Trophoblast cell (in vitro differentiated cells and primary cell): ENCODE data around the gene SLC22A23.

Source experiments
- DNase-seq, 2 donors: peaks; one replicate each; pipeline ENCODE4 v3.0.0-alpha.2; 2016
- H2AFZ ChIP-seq: 2 replicates; pipeline ENCODE4 v1.6.1; 2013; ENCODE audit warnings: low read length, moderate library complexity, mild to moderate bottlenecking; ENCODE audit not compliant: insufficient read depth, poor library complexity
- H2AK5ac ChIP-seq: 2 replicates; pipeline ENCODE4 v1.6.1; 2013; ENCODE audit warnings: mild to moderate bottlenecking, low read length
- H2BK120ac ChIP-seq: 2 replicates; pipeline ENCODE4 v1.6.1; 2013; ENCODE audit warnings: low read length, mild to moderate bottlenecking, moderate library complexity; ENCODE audit not compliant: insufficient read depth, poor library complexity
- H2BK12ac ChIP-seq: 2 replicates; pipeline ENCODE4 v1.6.1; 2013; ENCODE audit warnings: mild to moderate bottlenecking, low read length, moderate library complexity
- H2BK5ac ChIP-seq: 2 replicates; pipeline ENCODE4 v1.6.1; 2013; ENCODE audit warnings: low read length, low read depth, moderate library complexity, mild to moderate bottlenecking; ENCODE audit not compliant: poor library complexity
- H3K14ac ChIP-seq: 2 replicates; pipeline ENCODE4 v1.6.1; 2013; ENCODE audit warnings: mild to moderate bottlenecking, low read length
- H3K18ac ChIP-seq: 2 replicates; pipeline ENCODE4 v1.6.1; 2013; ENCODE audit warnings: mild to moderate bottlenecking, low read length
- H3K23ac ChIP-seq: 2 replicates; pipeline ENCODE4 v1.6.1; 2013; ENCODE audit warnings: low read length
- H3K27ac ChIP-seq: 2 replicates; pipeline ENCODE4 v1.5.1; 2013; ENCODE audit warnings: low read depth, mild to moderate bottlenecking, inconsistent platforms, low read length, moderate library complexity
- H3K27me3 ChIP-seq: 2 replicates; pipeline ENCODE4 v1.6.1; 2013; ENCODE audit warnings: inconsistent platforms, mild to moderate bottlenecking, low read length, moderate library complexity; ENCODE audit not compliant: insufficient read depth
- H3K36me3 ChIP-seq, 2 experiments: 1 replicate in 1 of 2; 2 replicates in 1 of 2; pipeline ENCODE4 v1.6.1; 2013; ENCODE audit warnings: low read length in 2 of 2, mild to moderate bottlenecking in 2 of 2, moderate library complexity in 1 of 2; ENCODE audit not compliant: insufficient read depth in 2 of 2, control insufficient read depth in 1 of 2
- H3K4ac ChIP-seq: 2 replicates; pipeline ENCODE4 v1.6.1; 2013; ENCODE audit warnings: low read depth, mild to moderate bottlenecking, low read length, moderate library complexity
- H3K4me1 ChIP-seq, 2 experiments: 1 replicate in 1 of 2; 2 replicates in 1 of 2; pipeline ENCODE4 v1.6.1; 2013; ENCODE audit warnings: low read length in 2 of 2, mild to moderate bottlenecking in 2 of 2, moderate library complexity in 1 of 2; ENCODE audit not compliant: insufficient read depth in 2 of 2, control insufficient read depth in 1 of 2
- H3K4me2 ChIP-seq: 2 replicates; pipeline ENCODE4 v1.6.1; 2013; ENCODE audit warnings: inconsistent platforms, mild to moderate bottlenecking, low read length, moderate library complexity
- H3K4me3 ChIP-seq: 2 replicates; pipeline ENCODE4 v1.5.1; 2013; ENCODE audit warnings: mild to moderate bottlenecking, low read depth, low read length, inconsistent platforms
- H3K79me1 ChIP-seq: one replicate; pipeline ENCODE4 v1.6.1; 2013; ENCODE audit warnings: low read length
- H3K79me2 ChIP-seq: 2 replicates; pipeline ENCODE4 v1.6.1; 2013; ENCODE audit warnings: low read length, mild to moderate bottlenecking; ENCODE audit not compliant: control insufficient read depth, insufficient read depth, poor library complexity
- H3K9ac ChIP-seq: 2 replicates; pipeline ENCODE4 v1.6.1; 2013; ENCODE audit warnings: mild to moderate bottlenecking, low read length
- H3K9me3 ChIP-seq: 2 replicates; pipeline ENCODE4 v1.6.1; 2013; ENCODE audit warnings: low read depth, mild to moderate bottlenecking, control low read depth, inconsistent platforms, low read length; ENCODE audit not compliant: insufficient read depth
- H4K12ac ChIP-seq: 2 replicates; pipeline ENCODE4 v1.6.1; 2013; ENCODE audit warnings: low read depth, mild to moderate bottlenecking, low read length, moderate library complexity
- H4K8ac ChIP-seq: 2 replicates; pipeline ENCODE4 v1.6.1; 2013; ENCODE audit warnings: low read depth, mild to moderate bottlenecking, low read length, moderate library complexity
- H4K91ac ChIP-seq: one replicate; pipeline ENCODE4 v1.6.1; 2013; ENCODE audit warnings: low read depth, mild to moderate bottlenecking, low read length, moderate library complexity
- WGBS: extraction: QIAGEN DNeasy Blood & Tissue Kit; methylation state at CpG from one replicate; pipeline ENCODE4 v1.1.7; 2013; ENCODE audit warnings: missing lambda C conversion rate; ENCODE audit not compliant: insufficient read length, insufficient coverage; ENCODE audit errors: extremely low coverage; 5-methylcytosine and 5-hydroxymethylcytosine counted together

Gene SLC22A23

DNA sequence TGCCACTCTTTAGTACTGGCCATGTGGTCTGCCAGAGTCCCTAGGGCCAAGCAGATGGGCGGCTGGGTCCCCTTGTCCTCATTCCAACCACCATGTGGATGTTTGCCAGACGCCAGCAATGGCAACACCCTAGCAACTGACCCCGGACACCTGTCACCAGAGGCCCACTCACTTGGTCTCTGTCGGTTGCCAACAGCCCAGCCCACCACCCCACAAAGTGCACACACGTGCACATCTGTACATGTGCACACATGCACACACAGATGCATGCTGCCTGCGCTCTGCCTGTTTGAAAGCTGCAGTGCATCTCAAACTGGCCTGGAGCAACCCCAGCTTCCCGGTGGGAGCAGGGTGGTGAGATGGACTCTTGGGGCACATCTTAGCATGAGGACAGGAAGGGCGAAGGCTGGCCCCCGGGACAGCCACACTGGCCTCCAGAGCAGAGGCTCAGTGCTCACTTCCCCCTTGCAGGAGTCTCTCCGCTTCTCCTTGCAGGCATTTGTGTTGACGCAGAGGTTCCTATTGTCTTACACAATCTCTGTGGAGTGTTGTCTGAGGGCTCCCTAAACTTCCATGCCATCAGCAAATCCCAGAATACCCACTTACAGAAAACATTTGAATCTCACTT is 144.1 kb downstream of the SLC22A23 start:
- H4K8ac ChIP-seq = no peak overlapping the region
- no peak overlapping the region for H3K9ac ChIP-seq
- no peak overlapping the region for H4K91ac ChIP-seq
- no CpG with 5 or more reads among the region's 11 CpGs for WGBS
- no peak overlapping the region for H4K12ac ChIP-seq
- H3K79me1 ChIP-seq = no peaks in the 10 kb centered on the region
- no peaks in the 10 kb centered on the region for H3K79me2 ChIP-seq
- peak in 1 of 2 donors; percentile 2 for DNase-seq
- H3K4me1 ChIP-seq = no peaks in the 10 kb centered on the region
- H2BK5ac ChIP-seq = no peak overlapping the region
- no peaks in the 10 kb centered on the region for H3K27me3 ChIP-seq
- no peak overlapping the region for H3K23ac ChIP-seq
- no peak overlapping the region for H2AFZ ChIP-seq
- no peak overlapping the region for H3K14ac ChIP-seq
- peaks cover 0 to 6% of the 10 kb centered on the region in 2 experiments for H3K36me3 ChIP-seq
- no peaks in the 10 kb centered on the region for H3K9me3 ChIP-seq
- H3K4me2 ChIP-seq = no peak overlapping the region
- no peak overlapping the region for H2AK5ac ChIP-seq
- peak overlapping the region; percentile 10 for H3K4me3 ChIP-seq
- no peak overlapping the region for H2BK120ac ChIP-seq
- H3K27ac ChIP-seq = no peak overlapping the region
- H2BK12ac ChIP-seq = no peak overlapping the region
- H3K4ac ChIP-seq = no peak overlapping the region
- no peak overlapping the region for H3K18ac ChIP-seq

GRCh38 chr6:3311826-3312225 is 145.0 kb downstream of the SLC22A23 start:
- no peak overlapping the region for H2BK12ac ChIP-seq
- no peak overlapping the region for H3K9ac ChIP-seq
- H3K18ac ChIP-seq = no peak overlapping the region
- no peak overlapping the region for H3K4me3 ChIP-seq
- H4K91ac ChIP-seq = no peak overlapping the region
- no peak overlapping the region for H2BK120ac ChIP-seq
- H4K12ac ChIP-seq = no peak overlapping the region
- H2BK5ac ChIP-seq = no peak overlapping the region
- H3K27me3 ChIP-seq = no peaks in the 10 kb centered on the region
- no peaks in the 10 kb centered on the region for H3K4me1 ChIP-seq
- H3K4me2 ChIP-seq = no peak overlapping the region
- H3K9me3 ChIP-seq = no peaks in the 10 kb centered on the region
- peak in 1 of 2 donors; percentile 15 for DNase-seq
- no peak overlapping the region for H4K8ac ChIP-seq
- no peak overlapping the region for H2AFZ ChIP-seq
- H3K4ac ChIP-seq = no peak overlapping the region
- H3K27ac ChIP-seq = no peak overlapping the region
- H3K14ac ChIP-seq = no peak overlapping the region
- H2AK5ac ChIP-seq = no peak overlapping the region
- no peaks in the 10 kb centered on the region for H3K79me1 ChIP-seq
- no peaks in the 10 kb centered on the region for H3K79me2 ChIP-seq
- H3K23ac ChIP-seq = no peak overlapping the region
- no CpG with 5 or more reads among the region's 6 CpGs for WGBS
- peaks cover 6 to 8% of the 10 kb centered on the region in 2 experiments for H3K36me3 ChIP-seq

DNA sequence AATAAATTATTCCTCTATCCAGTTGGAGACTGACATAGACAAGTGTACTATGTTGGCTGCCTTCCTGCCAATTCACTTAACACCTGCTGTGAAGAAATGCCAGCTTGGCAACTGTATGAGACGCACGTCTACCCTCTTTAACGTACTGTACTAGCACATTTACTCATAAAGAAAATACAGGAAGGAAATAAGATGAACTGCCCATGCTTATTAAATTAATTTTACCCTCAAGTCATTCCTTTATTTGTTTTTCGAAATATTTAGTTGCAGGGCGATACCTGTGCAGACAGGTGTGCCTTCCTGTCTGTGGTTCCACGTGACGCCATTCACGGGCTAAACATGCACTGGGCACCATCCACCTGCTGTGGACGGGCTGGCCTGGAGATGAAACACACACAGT is 146.1 kb downstream of the SLC22A23 start:
- H2BK120ac ChIP-seq = no peak overlapping the region
- H3K4me3 ChIP-seq = no peak overlapping the region
- H2BK5ac ChIP-seq = no peak overlapping the region
- no peak overlapping the region for H2AK5ac ChIP-seq
- H4K12ac ChIP-seq = no peak overlapping the region
- peaks cover 9 to 14% of the 10 kb centered on the region in 2 experiments for H3K36me3 ChIP-seq
- H3K4me2 ChIP-seq = no peak overlapping the region
- no peak overlapping the region for H3K14ac ChIP-seq
- H3K27me3 ChIP-seq = no peaks in the 10 kb centered on the region
- no peaks in the 10 kb centered on the region for H3K79me1 ChIP-seq
- H3K27ac ChIP-seq = no peak overlapping the region
- H4K8ac ChIP-seq = no peak overlapping the region
- no peaks in the 10 kb centered on the region for H3K4me1 ChIP-seq
- no peak overlapping the region for H2BK12ac ChIP-seq
- H4K91ac ChIP-seq = no peak overlapping the region
- H3K79me2 ChIP-seq = no peaks in the 10 kb centered on the region
- H3K9ac ChIP-seq = no peak overlapping the region
- H3K23ac ChIP-seq = no peak overlapping the region
- no CpG with 5 or more reads among the region's 9 CpGs for WGBS
- no peak for DNase-seq
- no peaks in the 10 kb centered on the region for H3K9me3 ChIP-seq
- no peak overlapping the region for H3K4ac ChIP-seq
- no peak overlapping the region for H2AFZ ChIP-seq
- H3K18ac ChIP-seq = no peak overlapping the region

DNA sequence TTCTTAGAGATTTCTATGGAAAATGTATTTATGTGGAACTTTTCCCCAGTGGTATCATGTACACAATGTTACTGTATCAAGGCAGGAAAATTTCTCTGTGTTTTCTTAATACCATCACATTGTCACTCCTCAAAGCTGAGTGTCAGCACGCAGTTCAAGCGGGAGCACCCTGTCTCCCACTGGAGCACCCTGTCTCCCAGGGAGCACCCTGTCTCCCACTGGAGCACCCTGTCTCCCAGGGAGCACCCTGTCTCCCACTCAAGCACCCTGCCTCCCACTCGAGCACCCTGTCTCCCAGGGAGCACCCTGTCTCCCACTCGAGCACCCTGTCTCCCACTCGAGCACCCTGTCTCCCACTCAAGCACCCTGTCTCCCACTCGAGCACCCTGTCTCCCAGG is 146.8 kb downstream of the SLC22A23 start:
- H3K18ac ChIP-seq = no peak overlapping the region
- no peaks in the 10 kb centered on the region for H3K27me3 ChIP-seq
- no peak overlapping the region for H3K27ac ChIP-seq
- H2AK5ac ChIP-seq = no peak overlapping the region
- H3K4me1 ChIP-seq = no peaks in the 10 kb centered on the region
- no peaks in the 10 kb centered on the region for H3K9me3 ChIP-seq
- H3K14ac ChIP-seq = no peak overlapping the region
- WGBS = no CpG with 5 or more reads among the region's 6 CpGs
- no peak overlapping the region for H3K9ac ChIP-seq
- H4K12ac ChIP-seq = no peak overlapping the region
- no peak overlapping the region for H2BK120ac ChIP-seq
- H2BK12ac ChIP-seq = no peak overlapping the region
- no peak overlapping the region for H3K4me3 ChIP-seq
- no peak overlapping the region for H3K23ac ChIP-seq
- H3K36me3 ChIP-seq = peaks cover 11 to 13% of the 10 kb centered on the region in 2 experiments
- H4K8ac ChIP-seq = no peak overlapping the region
- H3K4me2 ChIP-seq = no peak overlapping the region
- no peaks in the 10 kb centered on the region for H3K79me1 ChIP-seq
- no peak overlapping the region for H3K4ac ChIP-seq
- no peak overlapping the region for H2AFZ ChIP-seq
- no peaks in the 10 kb centered on the region for H3K79me2 ChIP-seq
- no peak overlapping the region for H4K91ac ChIP-seq
- no peak overlapping the region for H2BK5ac ChIP-seq
- DNase-seq = no peak
